Endothelial cell of umbilical vein (primary cell): ENCODE measurements around the gene HS3ST3A1. TPM values are rescaled to one million over a fixed set of nuclear protein-coding genes. Genes with fewer than 3 reads are reported as not detected.

ENCODE experiments used
- BruUV-seq: library from RNA; stranded (reverse); fragments of 400-500 nt; replicated peaks from 2 replicates; lab custom pipeline; 2021; lab: Mats Ljungman, UMichigan
- CTCF ChIA-PET: fragments of 300-600, 350-600 bp; sonication (Branson Sonifier 250); formaldehyde crosslinking; loops from one replicate; lab custom pipeline; 2021; ENCODE audit warnings: antibody characterized with exemption, inconsistent platforms; lab: Charles Lee
- POLR2A ChIA-PET: fragments of 300-600, 350-600 bp; sonication (Branson Sonifier 250); formaldehyde crosslinking; loops from one replicate; lab custom pipeline; 2021; ENCODE audit warnings: antibody characterized with exemption, inconsistent platforms; lab: Charles Lee
- DNase-seq: peaks from one replicate; pipeline ENCODE4 v3.0.0-alpha.2; 2011; ENCODE audit warnings: low read depth, low spot score
- FAIRE-seq: peaks from 2 replicates; lab custom pipeline; 2011; peaks lifted over from hg19 to GRCh38; lab: Jason Lieb, UNC
- H2AFZ ChIP-seq: 2 replicates; pipeline ENCODE4 v1.6.0; 2012; ENCODE audit warnings: low read depth, low read length, control low read depth, inconsistent platforms
- H3K27ac ChIP-seq: 2 replicates; pipeline ENCODE4 v1.5.1; 2011; ENCODE audit warnings: low read depth, mild to moderate bottlenecking, control low read depth, low read length, moderate library complexity; ENCODE audit not compliant: insufficient read depth
- H3K27me3 ChIP-seq, 2 experiments: 2 replicates each; pipeline versions ENCODE4 v1.6.0 to v1.6.1; 2011; ENCODE audit warnings: low read length in 2 of 2, mixed read lengths in 1 of 2; ENCODE audit not compliant: control insufficient read depth in 2 of 2, insufficient read depth in 2 of 2
- H3K36me3 ChIP-seq, 2 experiments: 2 replicates in 1 of 2; 3 replicates in 1 of 2; pipeline ENCODE4 v1.5.1; 2011; ENCODE audit warnings: low read length in 2 of 2, mild to moderate bottlenecking in 1 of 2, moderate library complexity in 1 of 2; ENCODE audit not compliant: control insufficient read depth in 2 of 2, insufficient read depth in 2 of 2; ENCODE audit errors: extremely low read depth in 1 of 2
- H3K4me1 ChIP-seq: 3 replicates; pipeline ENCODE4 v1.5.1; 2011; ENCODE audit warnings: mild to moderate bottlenecking, low read length; ENCODE audit not compliant: control insufficient read depth, insufficient read depth; ENCODE audit errors: extremely low read depth
- H3K4me2 ChIP-seq: 2 replicates; pipeline ENCODE4 v1.6.1; 2011; ENCODE audit warnings: low read length, control low read depth, mixed read lengths; ENCODE audit not compliant: insufficient read depth
- H3K4me3 ChIP-seq, 3 experiments: fragments of 200-600 bp in 1 of 3; sonication (generic), shearing (Covaris generic) in 1 of 3; replicated peaks in 1 of 3; 2 replicates each; pipeline ENCODE4 v1.5.1; 2011 to 2016; ENCODE audit warnings: control low read depth in 3 of 3, low read length in 3 of 3, mild to moderate bottlenecking in 2 of 3, inconsistent platforms in 1 of 3, low read depth in 1 of 3, moderate library complexity in 1 of 3; ENCODE audit not compliant: insufficient read depth in 1 of 3
- H3K79me2 ChIP-seq: 2 replicates; pipeline ENCODE4 v1.6.0; 2012; ENCODE audit warnings: low read length, inconsistent platforms; ENCODE audit not compliant: control insufficient read depth, insufficient read depth
- H3K9ac ChIP-seq: replicated peaks from 2 replicates; pipeline ENCODE3; 2011; ENCODE audit warnings: low read length, control low read depth; ENCODE audit not compliant: insufficient read depth; ENCODE audit errors: extremely low read depth
- H3K9me1 ChIP-seq: replicated peaks from 3 replicates; pipeline ENCODE4 v1.6.0; 2011; ENCODE audit warnings: mild to moderate bottlenecking, low read length; ENCODE audit not compliant: control insufficient read depth, insufficient read depth; ENCODE audit errors: extremely low read depth
- H3K9me3 ChIP-seq: replicated peaks from 2 replicates; pipeline ENCODE4 v1.5.1; 2012; ENCODE audit warnings: low read length, inconsistent platforms; ENCODE audit not compliant: control insufficient read depth, insufficient read depth
- H4K20me1 ChIP-seq: replicated peaks from 2 replicates; pipeline ENCODE3; 2011; ENCODE audit warnings: mild to moderate bottlenecking, low read length; ENCODE audit not compliant: control insufficient read depth, insufficient read depth; ENCODE audit errors: extremely low read depth
- EZH2 ChIP-seq: IDR thresholded peaks from 2 replicates; pipeline ENCODE4 v1.6.1; 2012; ENCODE audit warnings: borderline replicate concordance, low read depth, mild to moderate bottlenecking, moderate library complexity, low read length, inconsistent platforms; ENCODE audit not compliant: severe bottlenecking
- FOS ChIP-seq: IDR thresholded peaks from 2 replicates; pipeline ENCODE4 v1.6.1; 2011; ENCODE audit warnings: mild to moderate bottlenecking, low read length, moderate library complexity, borderline replicate concordance; ENCODE audit not compliant: insufficient read depth
- JUN ChIP-seq: IDR thresholded peaks from 2 replicates; pipeline ENCODE4 v1.6.1; 2011; ENCODE audit warnings: borderline replicate concordance, low read depth; ENCODE audit not compliant: insufficient read length, insufficient read depth
- MYC ChIP-seq: IDR thresholded peaks from one replicate; pipeline ENCODE4 v1.6.1; 2011; ENCODE audit warnings: mild to moderate bottlenecking, low read depth, low read length
- POLR2A ChIP-seq: IDR thresholded peaks from 2 replicates; pipeline ENCODE4 v1.6.1; 2012; ENCODE audit warnings: low read depth, mild to moderate bottlenecking, control low read depth, low read length
- POLR2AphosphoS5 ChIP-seq: IDR thresholded peaks from 2 replicates; pipeline ENCODE4 v1.6.1; 2012; ENCODE audit warnings: low read depth, mild to moderate bottlenecking, control low read depth, low read length, moderate library complexity; ENCODE audit not compliant: insufficient read depth
- dilution Hi-C: fragments of 300-500 bp; cut with MboI; formaldehyde crosslinking; loops from one replicate; pipeline ENCODE4 v1.15.0; 2019; ENCODE audit warnings: low sequenced_read_pairs; ENCODE audit not compliant: extremely low pct_ligation_motif_present
- intact Hi-C: fragments of 100-400 bp; cut with micrococcal nuclease; formaldehyde crosslinking; loops from one replicate; pipeline ENCODE4 v1.10.0; 2022
- polyA plus RNA-seq, 4 experiments: library from polyadenylated mRNA; depleted of rRNA in 3 of 4; stranded (reverse) in 3 of 4; unstranded in 1 of 4; fragments of >200 nt; gene quantifications; 2 replicates each; pipeline versions ENCODE4 v1.2.1 to v1.2.3, GENCODE V29; 2011 to 2012; ENCODE audit warnings: missing spikeins in 1 of 4
- total RNA-seq: library from RNA; stranded (reverse); gene quantifications from 2 replicates; pipeline ENCODE4 v1.2.3, GENCODE V29; 2021
- TF ChIP-seq, protein P1 (sequence below): IDR thresholded peaks from 2 replicates; pipeline ENCODE4 v1.6.1; 2011; ENCODE audit not compliant: insufficient read depth, insufficient read length
- TF ChIP-seq, protein P2 (sequence below), 2 donors: IDR thresholded peaks; 1 replicate in 1 of 2; 2 replicates in 1 of 2; pipeline ENCODE4 v1.5.1; 2011; ENCODE audit warnings: low read length in 2 of 2, mild to moderate bottlenecking in 2 of 2, moderate library complexity in 2 of 2, control low read depth in 1 of 2, inconsistent platforms in 1 of 2, low read depth in 1 of 2; ENCODE audit not compliant: insufficient read depth in 1 of 2; ENCODE audit errors: extremely low read depth in 1 of 2

Gene HS3ST3A1
- total and polyA plus RNA-seq, 2 donors (not counting 3 experiments of a cell fraction or from before 2014, with no cell fraction given): not detected

GRCh38 chr17:13589658-13590057 is 12.1 kb downstream of the HS3ST3A1 start:
- no peak for TF ChIP-seq FOS
- TF ChIP-seq POLR2AphosphoS5: no peak
- TF ChIP-seq, protein P1, sequence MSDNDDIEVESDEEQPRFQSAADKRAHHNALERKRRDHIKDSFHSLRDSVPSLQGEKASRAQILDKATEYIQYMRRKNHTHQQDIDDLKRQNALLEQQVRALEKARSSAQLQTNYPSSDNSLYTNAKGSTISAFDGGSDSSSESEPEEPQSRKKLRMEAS: no peak
- no peak for TF ChIP-seq POLR2A
- no peak overlapping the region for H3K9ac ChIP-seq
- BruUV-seq: no TSS peak
- H3K4me2 ChIP-seq: no peak overlapping the region
- H3K79me2 ChIP-seq: no peaks in the 10 kb centered on the region
- H3K9me1 ChIP-seq: no peaks in the 10 kb centered on the region
- ChIA-PET POLR2A (no interaction called here), CTCF (interaction anchor here (1.2 kb wide), 1 partner anchor 657 kb away, joined by 3 read pairs; no protein-coding TSS in a partner anchor)
- H3K36me3 ChIP-seq: no peaks in the 10 kb centered on the region
- no peak overlapping the region for H2AFZ ChIP-seq
- H3K27ac ChIP-seq: no peak overlapping the region
- H4K20me1 ChIP-seq: no peaks in the 10 kb centered on the region
- no peaks in the 10 kb centered on the region for H3K27me3 ChIP-seq
- dilution Hi-C loops (no loop called here), intact Hi-C loops (loop anchor here (10.0 kb wide), 1 partner anchor 475 kb away; the partner anchor contains the start of gene COX10)
- no peaks in the 10 kb centered on the region for H3K4me1 ChIP-seq
- FAIRE-seq: no peak
- no peak for DNase-seq
- H3K9me3 ChIP-seq: peaks cover 2% of the 10 kb centered on the region
- H3K4me3 ChIP-seq: no peak overlapping the region

DNA sequence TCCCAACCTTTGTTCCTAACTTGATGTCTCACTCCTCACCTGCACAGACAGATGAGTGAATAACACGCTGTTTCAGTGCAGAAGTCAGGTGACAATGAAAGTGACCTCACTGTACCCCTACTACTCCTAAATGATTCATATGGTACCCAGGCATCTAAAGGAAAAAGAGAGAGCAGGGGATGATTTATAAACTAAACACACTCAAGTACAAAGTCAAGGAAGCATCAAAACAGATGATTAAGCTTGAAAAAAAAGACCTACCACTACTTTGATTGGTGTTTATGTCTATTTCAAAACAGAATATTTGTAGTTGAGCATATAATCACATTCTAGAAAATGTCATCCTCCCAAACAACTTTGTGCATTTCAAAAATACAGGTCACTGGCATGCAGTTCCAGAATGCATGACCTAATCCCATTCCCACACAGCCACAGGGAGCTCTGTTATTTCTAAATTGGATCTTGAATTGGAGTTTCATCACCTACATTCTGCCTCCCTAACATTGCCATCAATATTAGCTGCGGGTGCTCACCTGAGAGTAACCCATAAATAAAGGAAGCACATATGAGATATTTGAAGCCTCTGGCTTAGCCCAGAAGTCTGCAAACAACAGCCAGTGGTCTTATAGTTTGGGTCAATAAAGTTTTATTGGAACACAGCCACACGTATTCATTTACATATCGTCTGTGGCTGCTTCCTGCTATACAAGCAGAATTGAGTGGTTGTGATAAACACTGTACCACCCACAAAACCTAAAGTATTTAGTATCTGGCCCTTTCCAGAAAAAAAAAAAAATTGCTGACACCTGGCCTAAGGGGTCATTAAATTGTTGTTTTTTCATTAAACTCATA is 14.0 kb downstream of the HS3ST3A1 start:
- no peaks in the 10 kb centered on the region for H3K79me2 ChIP-seq

More for the DNA sequence above, 14.0 kb downstream of the HS3ST3A1 start:
- Histone ChIP-seq H3K9ac (no peak overlapping the region), H3K9me3 (peaks cover 2% of the 10 kb centered on the region), H4K20me1 (no peaks in the 10 kb centered on the region), H3K9me1 (no peaks in the 10 kb centered on the region), H2AFZ (no peak overlapping the region), H3K27me3 (no peaks in the 10 kb centered on the region), H3K4me1 (no peaks in the 10 kb centered on the region), H3K4me3 (no peak overlapping the region), H3K27ac (no peak overlapping the region), H3K4me2 (no peak overlapping the region), H3K36me3 (no peaks in the 10 kb centered on the region)
- ChIA-PET CTCF (no interaction called here), POLR2A (no interaction called here)
- intact Hi-C loops (no loop called here), dilution Hi-C loops (no loop called here)
- FAIRE-seq: no peak
- BruUV-seq: no TSS peak
- DNase-seq: no peak
- no peak for TF ChIP-seq POLR2A
- TF ChIP-seq, protein P2, sequence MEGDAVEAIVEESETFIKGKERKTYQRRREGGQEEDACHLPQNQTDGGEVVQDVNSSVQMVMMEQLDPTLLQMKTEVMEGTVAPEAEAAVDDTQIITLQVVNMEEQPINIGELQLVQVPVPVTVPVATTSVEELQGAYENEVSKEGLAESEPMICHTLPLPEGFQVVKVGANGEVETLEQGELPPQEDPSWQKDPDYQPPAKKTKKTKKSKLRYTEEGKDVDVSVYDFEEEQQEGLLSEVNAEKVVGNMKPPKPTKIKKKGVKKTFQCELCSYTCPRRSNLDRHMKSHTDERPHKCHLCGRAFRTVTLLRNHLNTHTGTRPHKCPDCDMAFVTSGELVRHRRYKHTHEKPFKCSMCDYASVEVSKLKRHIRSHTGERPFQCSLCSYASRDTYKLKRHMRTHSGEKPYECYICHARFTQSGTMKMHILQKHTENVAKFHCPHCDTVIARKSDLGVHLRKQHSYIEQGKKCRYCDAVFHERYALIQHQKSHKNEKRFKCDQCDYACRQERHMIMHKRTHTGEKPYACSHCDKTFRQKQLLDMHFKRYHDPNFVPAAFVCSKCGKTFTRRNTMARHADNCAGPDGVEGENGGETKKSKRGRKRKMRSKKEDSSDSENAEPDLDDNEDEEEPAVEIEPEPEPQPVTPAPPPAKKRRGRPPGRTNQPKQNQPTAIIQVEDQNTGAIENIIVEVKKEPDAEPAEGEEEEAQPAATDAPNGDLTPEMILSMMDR (IDR thresholded peaks at IDR 0.05; ENCODE audit: extremely low read depth in 1 of 2, insufficient read depth in 1 of 2, low read depth in 1 of 2, low read length in 2 of 2): no peak
- no peak for TF ChIP-seq JUN
- TF ChIP-seq POLR2AphosphoS5: no peak
- no peak for TF ChIP-seq FOS
- no peak for TF ChIP-seq MYC
- no peak for TF ChIP-seq EZH2
- TF ChIP-seq, protein P1: no peak
